ENCODE data around the gene MAMLD1.

The MAMLD1 gene

GRCh38 chrX:150506020-150506419 lies 142.9 kb downstream of the MAMLD1 start:
- DNase-seq: no peak

DNA sequence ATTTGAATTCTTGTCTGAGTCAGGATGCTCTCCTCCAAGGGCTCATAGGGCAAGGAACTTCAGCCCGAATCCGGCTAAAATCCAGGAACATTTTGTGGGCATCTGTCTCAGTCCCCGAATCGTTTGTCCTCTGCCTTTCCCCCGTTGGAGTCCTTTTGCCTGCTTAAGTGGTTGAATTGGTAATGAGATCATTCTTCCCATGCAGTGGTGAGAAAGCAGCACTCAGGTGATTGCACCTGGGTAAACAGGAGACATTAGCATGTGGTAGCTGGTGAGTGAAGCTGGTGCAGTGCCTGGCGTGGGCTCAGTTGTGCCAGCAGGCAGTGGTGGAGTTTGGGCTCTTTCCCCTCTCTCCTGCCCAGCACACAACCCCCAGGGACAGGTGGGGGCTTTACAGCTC lies 143.4 kb downstream of the MAMLD1 start:
- no peak for DNase-seq

- no peak for DNase-seq
Measured at GRCh38 chrX:150507251-150507856, 144.2 kb downstream of the MAMLD1 start.

- no peak for DNase-seq
Measured at GRCh38 chrX:150508018-150508417, 144.9 kb downstream of the MAMLD1 start.

GRCh38 chrX:150508451-150509367 lies 145.6 kb downstream of the MAMLD1 start:
- no peak for DNase-seq

GRCh38 chrX:150509703-150510102 lies 146.6 kb downstream of the MAMLD1 start:
- DNase-seq: no peak

DNA sequence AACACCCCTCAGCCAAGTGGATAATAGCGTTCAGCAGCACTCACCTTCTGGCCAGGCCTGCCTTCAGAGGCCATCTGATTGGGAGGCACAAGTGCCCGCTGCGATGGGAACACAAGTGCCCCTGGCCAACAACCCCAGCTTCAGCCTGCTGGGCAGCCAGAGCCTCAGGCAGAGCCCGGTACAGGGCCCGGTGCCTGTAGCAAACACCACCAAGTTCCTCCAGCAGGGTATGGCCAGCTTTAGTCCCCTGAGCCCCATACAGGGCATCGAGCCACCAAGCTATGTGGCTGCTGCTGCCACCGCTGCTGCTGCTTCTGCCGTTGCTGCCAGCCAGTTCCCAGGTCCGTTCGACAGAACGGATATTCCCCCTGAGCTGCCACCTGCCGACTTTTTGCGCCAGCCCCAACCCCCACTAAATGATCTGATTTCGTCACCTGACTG lies 149.4 kb downstream of the MAMLD1 start:
- no peak for DNase-seq

GRCh38 chrX:150513544-150513943 lies 150.4 kb downstream of the MAMLD1 start:
- no peak for DNase-seq

DNA sequence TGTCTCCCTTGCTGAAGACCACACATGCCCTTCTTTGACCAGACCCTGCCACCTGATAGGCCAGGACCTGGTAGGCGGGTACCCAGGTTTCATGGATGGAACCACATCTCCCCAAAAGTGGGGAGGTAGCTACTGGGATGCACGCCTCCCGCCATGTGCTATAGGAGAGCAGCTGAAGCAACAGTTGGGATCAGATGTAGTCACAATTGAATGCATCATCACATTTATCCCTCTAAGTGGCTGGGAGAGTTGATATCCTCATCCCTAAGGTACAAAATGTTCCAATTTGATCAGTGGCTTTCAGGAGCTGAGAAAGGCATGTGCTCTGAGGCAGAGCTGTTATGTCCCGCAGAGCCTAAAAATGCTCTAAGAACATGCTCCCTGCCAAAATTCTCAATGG lies 151.3 kb downstream of the MAMLD1 start:
- no peak for DNase-seq

DNA sequence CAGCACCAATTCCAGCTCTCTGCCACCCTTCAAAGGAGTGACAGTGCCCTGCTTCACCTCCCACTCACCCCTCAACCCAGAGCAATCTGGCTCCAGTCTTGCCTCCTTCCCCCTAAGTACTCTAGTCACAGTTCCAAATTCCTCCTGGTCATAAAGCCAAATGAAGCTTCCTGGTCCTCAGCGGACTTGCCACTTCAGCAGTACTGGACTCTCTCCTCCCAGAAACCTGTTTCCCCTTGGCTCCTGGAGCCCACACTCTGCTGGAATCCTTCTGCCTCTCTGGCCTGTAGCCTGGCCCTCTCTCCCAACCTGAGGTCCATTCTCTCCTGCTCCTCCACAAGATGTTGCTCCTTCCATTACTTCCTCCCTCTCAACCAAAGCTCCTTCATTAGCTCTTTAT lies 152.7 kb downstream of the MAMLD1 start:
- no peak for DNase-seq

DNA sequence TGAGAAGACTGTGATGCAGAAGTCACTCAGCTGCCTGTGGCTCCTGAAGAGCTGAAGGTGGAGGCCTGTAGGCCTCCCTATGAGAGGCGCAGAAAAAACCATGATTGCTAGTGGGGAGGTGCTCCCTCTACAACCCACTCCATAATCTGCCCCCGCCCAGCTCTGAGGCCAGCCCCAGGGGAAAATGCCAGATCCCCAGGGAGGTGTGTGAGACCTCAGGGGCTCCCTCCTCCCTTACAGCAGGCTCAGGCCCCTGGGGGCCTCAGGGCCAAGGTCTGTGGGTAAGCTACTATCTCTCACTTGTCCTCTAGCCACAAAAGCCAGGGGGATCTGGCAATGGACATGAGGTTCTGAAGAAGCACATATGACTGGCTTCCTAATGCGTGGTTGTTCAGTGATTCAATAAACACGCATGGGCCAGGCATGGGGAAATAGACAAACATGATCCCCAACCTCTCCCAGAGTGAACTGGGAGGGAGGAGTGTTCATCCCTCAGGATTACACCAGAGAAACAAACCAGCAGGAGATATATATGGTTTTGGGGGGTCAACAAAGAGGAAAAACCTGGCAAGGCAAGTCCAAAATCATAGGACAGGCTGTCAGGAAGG lies 154.3 kb downstream of the MAMLD1 start:
- no peak for DNase-seq

- DNase-seq: no peak
Measured at GRCh38 chrX:150522494-150522893, 159.4 kb downstream of the MAMLD1 start.

GRCh38 chrX:150525061-150525919 lies 162.2 kb downstream of the MAMLD1 start:
- DNase-seq: no peak

- DNase-seq: no peak
Measured at GRCh38 chrX:150526692-150527091, 163.6 kb downstream of the MAMLD1 start.

DNA sequence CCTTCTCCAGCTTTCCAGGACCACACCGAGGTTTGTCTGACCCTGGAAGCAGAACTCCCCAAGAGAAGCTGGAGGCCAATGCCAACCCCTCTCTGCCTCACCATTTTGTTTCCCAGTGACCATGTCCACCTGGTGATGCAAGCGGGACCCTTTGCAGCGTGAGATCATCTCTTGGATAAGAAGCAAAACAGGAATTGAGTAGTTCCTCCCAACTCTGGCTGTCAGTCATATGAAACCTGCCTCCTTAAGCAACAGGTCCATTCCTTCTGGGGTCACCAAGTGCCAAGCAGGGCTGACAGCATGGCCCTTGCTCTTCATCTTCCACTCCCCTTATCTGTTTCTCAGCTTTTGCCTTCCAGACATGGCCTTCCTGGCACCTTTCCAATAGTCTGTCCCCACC lies 164.0 kb downstream of the MAMLD1 start:
- no peak for DNase-seq

DNA sequence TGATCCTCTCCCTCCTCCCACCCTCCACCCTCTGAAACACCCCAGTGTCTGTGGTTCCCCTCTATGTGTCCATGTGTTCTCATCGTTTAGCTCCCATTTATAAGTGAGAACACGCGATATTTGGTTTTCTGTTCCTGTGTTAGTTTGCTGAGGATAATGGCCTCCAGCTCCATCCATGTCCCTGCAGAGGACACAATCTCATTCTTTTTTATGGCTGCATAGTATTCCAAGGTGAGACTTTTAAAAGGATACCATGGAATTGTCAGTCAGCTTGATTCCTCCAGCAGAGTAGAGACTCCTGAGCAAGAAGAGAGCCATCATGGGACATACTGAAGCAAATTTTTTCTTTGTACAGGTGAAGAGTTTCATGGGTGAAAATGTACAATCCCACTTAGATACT lies 166.5 kb downstream of the MAMLD1 start:
- no peak for DNase-seq

GRCh38 chrX:150530821-150531220 lies 167.7 kb downstream of the MAMLD1 start:
- DNase-seq: no peak

- DNase-seq: no peak
Measured at GRCh38 chrX:150531467-150531866, 168.3 kb downstream of the MAMLD1 start.

GRCh38 chrX:150533863-150534262 lies 170.7 kb downstream of the MAMLD1 start:
- no peak for DNase-seq

GRCh38 chrX:150536455-150537116 lies 173.5 kb downstream of the MAMLD1 start:
- DNase-seq: no peak

GRCh38 chrX:150537851-150538250 lies 174.7 kb downstream of the MAMLD1 start:
- no peak for DNase-seq

- no peak for DNase-seq
Measured at GRCh38 chrX:150540965-150541364, 177.8 kb downstream of the MAMLD1 start.
